ENCODE measurements around the gene FUOM.
"Not testable (repeated sequence)": the region's sequence is repeated elsewhere in the genome, so short reads cannot be mapped to it uniquely, and the experiment has no call there.

GRCh38 chr10:133376183-133376582, 18.4 kb upstream of the FUOM start:
- TF ChIP-seq, protein P1, sequence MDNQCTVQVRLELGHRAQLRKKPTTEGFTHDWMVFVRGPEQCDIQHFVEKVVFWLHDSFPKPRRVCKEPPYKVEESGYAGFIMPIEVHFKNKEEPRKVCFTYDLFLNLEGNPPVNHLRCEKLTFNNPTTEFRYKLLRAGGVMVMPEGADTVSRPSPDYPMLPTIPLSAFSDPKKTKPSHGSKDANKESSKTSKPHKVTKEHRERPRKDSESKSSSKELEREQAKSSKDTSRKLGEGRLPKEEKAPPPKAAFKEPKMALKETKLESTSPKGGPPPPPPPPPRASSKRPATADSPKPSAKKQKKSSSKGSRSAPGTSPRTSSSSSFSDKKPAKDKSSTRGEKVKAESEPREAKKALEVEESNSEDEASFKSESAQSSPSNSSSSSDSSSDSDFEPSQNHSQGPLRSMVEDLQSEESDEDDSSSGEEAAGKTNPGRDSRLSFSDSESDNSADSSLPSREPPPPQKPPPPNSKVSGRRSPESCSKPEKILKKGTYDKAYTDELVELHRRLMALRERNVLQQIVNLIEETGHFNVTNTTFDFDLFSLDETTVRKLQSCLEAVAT (IDR thresholded peaks at IDR 0.05): not testable (repeated sequence)
- TF ChIP-seq FOS (IDR thresholded peaks at IDR 0.05; ENCODE audit: borderline replicate concordance, extremely low read depth, insufficient read length); CTCF (IDR thresholded peaks at IDR 0.05 in 2 of 3, conservative IDR thresholded peaks at IDR 0.05 in 1 of 3; ENCODE audit: control insufficient read depth in 2 of 3, extremely low read depth in 1 of 3, insufficient read depth in 1 of 3, low read depth in 3 of 3, low read length in 3 of 3); NR2C2 (IDR thresholded peaks at IDR 0.05; ENCODE audit: borderline replicate concordance, control insufficient read depth, insufficient read length, low read depth); ASH2L (IDR thresholded peaks at IDR 0.05; ENCODE audit: borderline replicate concordance, low read depth); EZH2 (IDR thresholded peaks at IDR 0.05; ENCODE audit: borderline replicate concordance, control insufficient read depth, low read depth, low read length); CEBPB (IDR thresholded peaks at IDR 0.05; ENCODE audit: borderline replicate concordance in 1 of 2, low read depth in 2 of 2, low read length in 2 of 2); SIX5 (IDR thresholded peaks at IDR 0.05; ENCODE audit: low read depth, low read length, severe bottlenecking); NKRF (conservative IDR thresholded peaks at IDR 0.05): not testable (repeated sequence)
- TF ChIP-seq, protein P2, sequence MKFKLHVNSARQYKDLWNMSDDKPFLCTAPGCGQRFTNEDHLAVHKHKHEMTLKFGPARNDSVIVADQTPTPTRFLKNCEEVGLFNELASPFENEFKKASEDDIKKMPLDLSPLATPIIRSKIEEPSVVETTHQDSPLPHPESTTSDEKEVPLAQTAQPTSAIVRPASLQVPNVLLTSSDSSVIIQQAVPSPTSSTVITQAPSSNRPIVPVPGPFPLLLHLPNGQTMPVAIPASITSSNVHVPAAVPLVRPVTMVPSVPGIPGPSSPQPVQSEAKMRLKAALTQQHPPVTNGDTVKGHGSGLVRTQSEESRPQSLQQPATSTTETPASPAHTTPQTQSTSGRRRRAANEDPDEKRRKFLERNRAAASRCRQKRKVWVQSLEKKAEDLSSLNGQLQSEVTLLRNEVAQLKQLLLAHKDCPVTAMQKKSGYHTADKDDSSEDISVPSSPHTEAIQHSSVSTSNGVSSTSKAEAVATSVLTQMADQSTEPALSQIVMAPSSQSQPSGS (IDR thresholded peaks at IDR 0.05; ENCODE audit: low read length): not testable (repeated sequence)
